Activated CD4-positive, alpha-beta memory T cell treated with anti-CD3 and anti-CD28 coated beads for 36 hours (primary cell): Measurements from ENCODE around the gene UTP25. TPM values are rescaled to one million over a fixed set of nuclear protein-coding genes. Genes with fewer than 3 reads are reported as not detected.
A peak's percentile ranks its signal among the peaks of the same experiment; 100 is the strongest.

Source experiments
- CTCF ChIA-PET: fragments of 350-600 bp; sonication (Branson Sonifier 250); formaldehyde crosslinking; loops from one replicate; lab custom pipeline; 2021; ENCODE audit warnings: antibody characterized with exemption, inconsistent platforms; lab: Charles Lee
- POLR2A ChIA-PET: fragments of 350-600 bp; sonication (Branson Sonifier 250); formaldehyde crosslinking; loops from one replicate; lab custom pipeline; 2021; ENCODE audit warnings: antibody characterized with exemption; lab: Charles Lee
- DNase-seq: peaks from one replicate; pipeline ENCODE4 v3.0.0-alpha.2; 2020
- H3K27ac Mint-ChIP-seq: one replicate; pipeline ENCODE4 v1.8.0; 2021; ENCODE audit warnings: mixed read lengths
- H3K27me3 Mint-ChIP-seq: one replicate; pipeline ENCODE4 v1.8.0; 2021; ENCODE audit warnings: mixed read lengths
- H3K36me3 Mint-ChIP-seq: one replicate; pipeline ENCODE4 v1.8.0; 2021; ENCODE audit warnings: mixed read lengths
- H3K4me1 Mint-ChIP-seq: one replicate; pipeline ENCODE4 v1.8.0; 2021; ENCODE audit warnings: low read depth, mixed read lengths
- H3K4me3 Mint-ChIP-seq: one replicate; pipeline ENCODE4 v1.8.0; 2021; ENCODE audit warnings: mild to moderate bottlenecking, mixed read lengths
- H3K9me3 Mint-ChIP-seq: one replicate; pipeline ENCODE4 v1.8.0; 2021; ENCODE audit warnings: mixed read lengths
- intact Hi-C: fragments of 100-400 bp; cut with micrococcal nuclease; formaldehyde crosslinking; loops from one replicate; pipeline ENCODE4 v1.15.1; 2023
- total RNA-seq, 2 experiments: library from RNA; stranded (reverse); gene quantifications; one replicate each; pipeline ENCODE4 v1.2.3, GENCODE V29; 2021

The UTP25 gene
- total RNA-seq, 2 experiments from 2014 or later: 6.6 to 7.1 TPM

DNA sequence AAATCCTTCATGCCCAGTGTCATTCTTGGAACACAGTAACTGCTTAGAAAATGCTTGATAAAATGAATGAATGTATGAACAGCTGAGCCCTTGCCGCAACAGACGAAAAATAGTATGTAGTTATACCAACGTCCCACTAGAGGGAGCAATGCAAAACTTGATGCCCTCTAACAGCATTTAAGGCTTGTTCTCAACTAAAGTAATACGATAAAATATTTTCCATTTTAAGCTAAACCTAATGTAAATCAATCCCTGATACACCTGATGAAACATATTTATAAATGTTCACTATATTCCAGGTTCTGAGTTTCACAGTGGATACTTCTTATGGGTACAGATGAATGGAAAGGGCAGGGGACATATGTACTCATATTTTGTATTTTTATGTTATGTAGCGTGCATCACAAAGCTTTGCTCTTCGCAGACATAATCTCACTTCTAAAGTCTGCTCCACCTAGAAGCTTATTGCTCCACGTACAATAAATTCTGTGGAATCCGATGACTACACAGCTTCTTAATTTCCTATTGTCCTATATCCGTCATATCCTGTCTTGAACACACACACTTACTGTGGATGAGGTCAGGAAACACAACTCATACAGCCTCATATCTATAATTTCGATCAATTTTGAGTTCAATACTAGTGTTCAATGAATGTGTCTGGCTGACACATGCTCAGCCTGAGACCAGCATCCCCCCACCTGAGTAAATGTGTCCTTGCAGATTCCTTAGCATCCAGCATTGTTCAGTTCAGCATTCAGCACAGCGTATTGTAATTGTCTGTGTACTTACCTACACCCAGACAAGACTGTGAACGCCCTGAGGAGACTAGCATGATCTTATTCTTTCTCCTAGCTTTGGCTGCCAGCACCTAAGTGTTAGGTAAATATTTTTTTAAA is 4.4 kb upstream of the UTP25 start:
- no peaks in the 10 kb centered on the region for H3K9me3 Mint-ChIP-seq
- CTCF ChIA-PET: interaction anchor here (0.6 to 4.5 kb wide), 47 partner anchors 8 to 601 kb away, joined by 3 to 52 read pairs (median 6); partner anchors contain the start of genes C1orf74, IRF6, LAMB3 and TRAF3IP3
- peaks cover 18% of the 10 kb centered on the region for H3K4me1 Mint-ChIP-seq
- intact Hi-C loops: loop anchor here (1.0 kb wide), 1 partner anchor 39 kb away; the partner anchor contains the start of gene C1orf74
- peak; percentile 22 for DNase-seq
- H3K27ac Mint-ChIP-seq: no peak overlapping the region
- no peaks in the 10 kb centered on the region for H3K36me3 Mint-ChIP-seq
- POLR2A ChIA-PET: interaction anchor here (1.4 to 1.5 kb wide), 2 partner anchors 11 to 13 kb away, joined by 3 read pairs; no protein-coding TSS in a partner anchor
- H3K4me3 Mint-ChIP-seq: no peak overlapping the region
- peaks cover 18% of the 10 kb centered on the region for H3K27me3 Mint-ChIP-seq

DNA sequence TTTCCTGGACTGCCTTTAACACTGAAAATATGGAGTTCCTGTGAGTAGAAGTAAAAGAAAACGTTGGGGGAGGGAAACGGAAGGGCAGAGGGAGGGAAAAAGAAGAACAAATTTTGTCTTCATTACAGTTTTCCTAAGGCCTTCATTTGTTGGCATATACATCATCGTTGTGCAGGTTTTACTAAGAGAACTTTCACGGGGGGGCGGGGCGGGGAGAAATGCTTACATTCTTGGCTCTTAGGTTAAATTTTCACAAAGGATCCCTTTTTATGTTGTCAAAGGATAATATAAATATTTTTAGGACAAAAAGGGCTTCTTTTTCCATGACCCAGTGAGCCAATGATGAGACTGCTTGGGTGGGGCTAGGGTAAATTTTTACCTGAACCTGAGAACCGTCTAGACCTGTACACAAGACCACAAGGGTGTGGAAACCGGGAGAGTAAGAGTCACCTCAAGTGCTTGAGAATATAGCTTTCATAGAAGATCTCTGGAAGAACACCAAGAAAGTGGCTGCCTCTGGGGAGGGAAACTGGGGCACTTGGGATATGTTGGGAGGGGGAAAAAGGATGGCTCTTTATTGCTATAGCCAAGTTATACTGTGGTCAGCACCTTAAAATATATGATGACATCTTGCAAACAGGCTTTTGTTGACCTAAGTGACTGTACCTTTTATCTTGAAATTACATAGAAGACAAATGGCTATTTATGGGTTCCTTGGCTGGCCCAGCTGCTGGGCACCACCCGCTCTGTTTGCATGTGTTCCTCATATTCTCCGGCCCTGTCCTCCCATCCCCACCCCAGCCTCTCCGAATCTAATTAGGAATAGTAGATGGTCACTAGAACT is 2.0 kb upstream of the UTP25 start:
- POLR2A ChIA-PET: no interaction called here
- DNase-seq: no peak
- H3K9me3 Mint-ChIP-seq: no peaks in the 10 kb centered on the region
- no peak overlapping the region for H3K4me3 Mint-ChIP-seq
- H3K4me1 Mint-ChIP-seq: peaks cover 36% of the 10 kb centered on the region
- no peak overlapping the region for H3K27ac Mint-ChIP-seq
- H3K27me3 Mint-ChIP-seq: peaks cover 14% of the 10 kb centered on the region
- H3K36me3 Mint-ChIP-seq: peaks cover 3% of the 10 kb centered on the region
- intact Hi-C loops: loop anchor here (5.0 kb wide), 1 partner anchor 259 kb away; no protein-coding TSS in a partner anchor
- CTCF ChIA-PET: interaction anchor here (0.9 to 2.3 kb wide), 5 partner anchors 10 to 41 kb away, joined by 4 to 10 read pairs (median 6); partner anchors contain the start of gene C1orf74

- Mint-ChIP-seq H3K27me3 (no peaks in the 10 kb centered on the region), H3K4me1 (peaks cover 39% of the 10 kb centered on the region), H3K36me3 (peaks cover 29% of the 10 kb centered on the region), H3K27ac (no peak overlapping the region), H3K9me3 (no peaks in the 10 kb centered on the region), H3K4me3 (peak overlapping the region; percentile 93)
- intact Hi-C loops: loop anchor here (5.0 kb wide), 1 partner anchor 262 kb away; no protein-coding TSS in a partner anchor
- POLR2A ChIA-PET: no interaction called here
- CTCF ChIA-PET: interaction anchor here (1.0 to 1.6 kb wide), 3 partner anchors 17 to 264 kb away, joined by 3 to 4 read pairs (median 3); no protein-coding TSS in a partner anchor
- no peak for DNase-seq
These were observed 1.9 kb downstream of the UTP25 start for GRCh38 chr1:209829716-209830115.

- intact Hi-C loops: no loop called here
- H3K27ac Mint-ChIP-seq: no peak overlapping the region
- peaks cover 49% of the 10 kb centered on the region for H3K4me1 Mint-ChIP-seq
- no peak overlapping the region for H3K4me3 Mint-ChIP-seq
- ChIA-PET POLR2A (interaction anchor here (0.5 to 0.6 kb wide), 2 partner anchors 66 to 72 kb away, joined by 4 to 5 read pairs; no protein-coding TSS in a partner anchor), CTCF (interaction anchor here (1.1 kb wide), 2 partner anchors 8 to 265 kb away, joined by 3 to 6 read pairs; no protein-coding TSS in a partner anchor)
- H3K27me3 Mint-ChIP-seq: no peaks in the 10 kb centered on the region
- DNase-seq: no peak
- H3K36me3 Mint-ChIP-seq: peaks cover 35% of the 10 kb centered on the region
- H3K9me3 Mint-ChIP-seq: no peaks in the 10 kb centered on the region
These were observed 3.0 kb downstream of the UTP25 start for GRCh38 chr1:209830722-209831121.

DNA sequence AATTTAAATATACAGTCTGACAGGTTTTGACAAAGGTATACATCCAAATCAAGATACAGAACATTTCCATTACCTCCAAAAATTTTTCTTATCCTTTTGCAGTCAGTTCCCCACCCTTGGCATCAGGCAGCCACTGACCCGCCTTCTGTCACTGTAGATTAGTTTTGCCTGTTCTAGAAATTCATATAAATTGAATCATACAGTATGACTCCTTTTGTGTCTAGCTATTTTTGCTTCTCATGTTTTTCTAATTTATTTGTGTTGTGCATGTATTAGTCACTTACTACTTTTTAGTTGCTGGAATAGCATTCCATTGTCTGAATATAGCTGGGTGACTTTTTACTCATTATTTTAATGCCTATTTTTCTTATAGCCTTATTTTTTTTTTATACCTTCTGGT is 3.8 kb downstream of the UTP25 start:
- no peaks in the 10 kb centered on the region for H3K27me3 Mint-ChIP-seq
- no peak for DNase-seq
- no peak overlapping the region for H3K4me3 Mint-ChIP-seq
- POLR2A ChIA-PET: no interaction called here
- H3K9me3 Mint-ChIP-seq: no peaks in the 10 kb centered on the region
- CTCF ChIA-PET: interaction anchor here (1.1 kb wide), 1 partner anchor 9 kb away, joined by 6 read pairs; no protein-coding TSS in a partner anchor
- no peak overlapping the region for H3K27ac Mint-ChIP-seq
- H3K4me1 Mint-ChIP-seq: peaks cover 58% of the 10 kb centered on the region
- H3K36me3 Mint-ChIP-seq: peaks cover 39% of the 10 kb centered on the region
- intact Hi-C loops: no loop called here

DNA sequence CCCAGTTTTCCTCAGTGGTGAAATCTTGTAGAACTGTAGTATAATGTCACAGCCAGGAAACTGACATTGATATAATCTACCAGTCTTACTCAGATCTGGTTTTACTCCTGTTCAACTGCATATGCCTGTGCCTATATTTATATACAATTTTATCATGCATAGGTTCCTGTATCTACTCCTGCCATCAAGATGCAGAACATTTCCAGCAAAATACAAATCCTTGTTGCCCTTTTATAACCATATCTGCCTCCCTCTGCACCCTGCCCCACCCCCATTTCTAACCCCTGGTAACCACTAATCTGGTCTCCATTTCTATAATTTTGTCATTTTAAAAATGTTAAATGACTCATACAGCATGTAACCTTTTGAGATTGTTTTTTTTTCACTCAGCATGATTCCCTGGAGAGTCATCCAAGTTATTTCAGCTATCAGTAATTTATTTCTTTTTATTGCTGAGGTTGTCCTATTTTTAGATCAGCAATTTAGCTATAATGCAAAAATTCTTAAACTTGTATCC is 8.1 kb downstream of the UTP25 start:
- peaks cover 69% of the 10 kb centered on the region for H3K36me3 Mint-ChIP-seq
- H3K4me1 Mint-ChIP-seq: peaks cover 52% of the 10 kb centered on the region
- no peaks in the 10 kb centered on the region for H3K9me3 Mint-ChIP-seq
- H3K27me3 Mint-ChIP-seq: no peaks in the 10 kb centered on the region
- no peak overlapping the region for H3K4me3 Mint-ChIP-seq
- peak; percentile 49 for DNase-seq
- CTCF ChIA-PET: interaction anchor here (1.1 to 1.7 kb wide), 2 partner anchors 8 to 12 kb away, joined by 3 to 11 read pairs; partner anchors contain the start of gene UTP25
- peak overlapping the region; percentile 13 for H3K27ac Mint-ChIP-seq
- intact Hi-C loops: no loop called here
- POLR2A ChIA-PET: no interaction called here

- POLR2A ChIA-PET: interaction anchor here (1.0 kb wide), 1 partner anchor 11 kb away, joined by 3 read pairs; no protein-coding TSS in a partner anchor
- Mint-ChIP-seq H3K4me3 (no peak overlapping the region), H3K36me3 (peaks cover 71% of the 10 kb centered on the region), H3K4me1 (peaks cover 45% of the 10 kb centered on the region), H3K27me3 (no peaks in the 10 kb centered on the region), H3K9me3 (no peaks in the 10 kb centered on the region), H3K27ac (no peak overlapping the region)
- CTCF ChIA-PET: interaction anchor here (3.2 kb wide), 1 partner anchor 14 kb away, joined by 19 read pairs; no protein-coding TSS in a partner anchor
- intact Hi-C loops: no loop called here
- no peak for DNase-seq
These were observed 9.9 kb downstream of the UTP25 start for GRCh38 chr1:209837671-209838070.

- Mint-ChIP-seq H3K27ac (no peak overlapping the region), H3K36me3 (peaks cover 72% of the 10 kb centered on the region), H3K27me3 (no peaks in the 10 kb centered on the region), H3K4me3 (no peak overlapping the region), H3K4me1 (peaks cover 45% of the 10 kb centered on the region), H3K9me3 (no peaks in the 10 kb centered on the region)
- ChIA-PET POLR2A (interaction anchor here (0.7 to 2.8 kb wide), 2 partner anchors 11 to 15 kb away, joined by 3 to 9 read pairs; partner anchors contain the start of gene UTP25), CTCF (interaction anchor here (1.0 to 3.2 kb wide), 4 partner anchors 9 to 15 kb away, joined by 4 to 19 read pairs (median 6); partner anchors contain the start of gene UTP25)
- DNase-seq: no peak
- intact Hi-C loops: no loop called here
These were observed 10.8 kb downstream of the UTP25 start for GRCh38 chr1:209838537-209838936.

- Mint-ChIP-seq H3K4me3 (no peak overlapping the region), H3K4me1 (peaks cover 35% of the 10 kb centered on the region), H3K27me3 (no peaks in the 10 kb centered on the region), H3K27ac (peak overlapping the region; percentile 1), H3K9me3 (no peaks in the 10 kb centered on the region), H3K36me3 (peaks cover 67% of the 10 kb centered on the region)
- peak; percentile 20 for DNase-seq
- CTCF ChIA-PET: interaction anchor here (0.7 to 3.2 kb wide), 6 partner anchors 10 to 560 kb away, joined by 4 to 19 read pairs (median 6); partner anchors contain the start of gene UTP25
- intact Hi-C loops: no loop called here
- POLR2A ChIA-PET: interaction anchor here (0.7 to 2.8 kb wide), 4 partner anchors 10 to 81 kb away, joined by 3 to 9 read pairs (median 4); partner anchors contain the start of gene UTP25
These were observed 12.2 kb downstream of the UTP25 start for GRCh38 chr1:209839875-209840546.

DNA sequence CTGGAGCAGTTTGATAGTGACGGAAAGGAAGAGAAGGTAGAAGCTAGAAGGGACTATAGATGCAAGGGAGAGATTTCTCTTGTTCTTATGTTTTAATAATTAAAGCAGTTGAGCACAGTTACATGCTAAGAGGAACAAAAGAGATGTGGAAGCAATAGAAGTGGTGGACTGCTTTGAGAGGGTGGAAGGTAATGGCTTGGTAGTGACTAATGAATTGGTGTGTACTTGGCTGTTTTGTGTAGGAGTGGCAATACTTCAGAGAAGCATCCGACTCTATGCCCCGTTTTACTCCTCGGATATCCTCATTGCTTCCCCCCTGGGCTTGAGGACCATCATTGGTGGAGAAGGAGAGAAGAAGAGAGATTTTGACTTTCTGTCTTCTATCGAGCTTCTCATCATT is 12.8 kb downstream of the UTP25 start:
- ChIA-PET POLR2A (interaction anchor here (0.7 to 2.8 kb wide), 3 partner anchors 9 to 82 kb away, joined by 3 to 9 read pairs (median 4); partner anchors contain the start of gene UTP25), CTCF (interaction anchor here (0.6 to 2.4 kb wide), 4 partner anchors 9 to 19 kb away, joined by 3 to 8 read pairs (median 6); partner anchors contain the start of gene UTP25)
- Mint-ChIP-seq H3K36me3 (peaks cover 64% of the 10 kb centered on the region), H3K4me3 (no peak overlapping the region), H3K9me3 (no peaks in the 10 kb centered on the region), H3K4me1 (peaks cover 29% of the 10 kb centered on the region), H3K27ac (peak overlapping the region; percentile 7), H3K27me3 (no peaks in the 10 kb centered on the region)
- intact Hi-C loops: no loop called here
- DNase-seq: no peak
